GM12874 (cell line): Measurements from ENCODE around the gene ANGPT4.

Source experiments
- CTCF ChIP-seq: IDR thresholded peaks from 2 replicates; pipeline ENCODE4 v1.5.1; 2011; ENCODE audit warnings: low read depth, mild to moderate bottlenecking, control low read depth, low read length, moderate library complexity; ENCODE audit not compliant: insufficient read depth

The ANGPT4 gene

GRCh38 chr20:913306-913849 is 2.8 kb downstream of the ANGPT4 start:
- no peak for TF ChIP-seq CTCF

DNA sequence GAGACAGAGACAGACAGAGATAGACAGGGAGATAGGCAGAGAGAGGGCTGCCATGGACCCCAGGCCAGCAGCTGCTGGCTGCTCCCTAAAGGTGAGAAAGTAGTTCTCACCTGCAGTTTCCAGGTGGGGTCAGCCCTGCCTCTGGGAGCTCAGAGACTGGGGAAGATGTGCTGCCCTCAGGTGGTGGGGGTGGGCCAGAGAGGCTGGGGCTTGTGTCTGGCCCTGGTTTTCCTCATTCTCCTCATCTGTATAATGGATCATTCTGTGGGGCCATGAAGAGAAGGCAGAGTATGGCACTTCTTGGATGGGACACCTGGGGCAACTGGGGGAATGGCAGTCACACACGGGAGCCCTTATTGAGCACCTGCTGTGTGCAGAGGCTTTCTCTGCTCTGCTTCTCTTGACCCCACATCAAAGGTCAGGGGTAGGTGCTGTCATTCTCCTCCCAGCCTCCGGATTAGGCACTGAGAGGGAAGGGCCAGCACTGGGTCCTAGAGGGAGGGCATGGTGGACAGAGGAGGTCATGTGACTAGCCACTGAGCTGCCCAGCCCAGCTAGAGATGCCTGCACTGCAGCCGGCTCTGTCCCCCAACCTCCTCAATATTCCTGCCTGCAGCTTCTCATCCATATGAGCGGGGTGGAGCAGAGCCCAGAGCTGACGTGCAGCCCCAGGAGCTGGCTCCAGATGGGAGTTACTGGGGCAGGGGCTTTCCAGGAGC is 4.1 kb downstream of the ANGPT4 start:
- TF ChIP-seq CTCF = peak; percentile 12; the same call in 1 of the 2 replicates

- TF ChIP-seq CTCF = no peak
Observed at GRCh38 chr20:910870-911770, 5.0 kb downstream of the ANGPT4 start.

- TF ChIP-seq CTCF = no peak
Observed at GRCh38 chr20:910132-910869, 5.8 kb downstream of the ANGPT4 start.

DNA sequence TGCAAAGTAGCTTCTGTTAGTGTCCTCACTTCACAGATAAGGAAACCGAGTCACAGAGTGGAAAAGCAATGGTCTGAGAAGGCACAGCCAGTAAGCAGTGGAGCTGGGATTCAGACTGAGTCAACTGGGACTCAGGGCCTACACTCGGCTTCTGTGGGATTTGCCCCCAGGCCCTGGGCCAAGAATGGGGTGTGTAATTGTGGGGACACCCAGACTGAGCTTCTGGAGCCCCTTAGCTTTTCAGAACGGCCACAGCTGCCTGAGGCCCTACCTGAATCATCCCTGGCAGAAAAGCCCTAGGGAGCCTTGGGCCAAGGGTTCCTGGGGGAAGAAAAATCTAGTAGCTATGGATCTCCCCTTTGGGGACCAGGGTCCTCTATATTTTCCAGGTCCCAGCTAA is 6.5 kb downstream of the ANGPT4 start:
- no peak for TF ChIP-seq CTCF

- TF ChIP-seq CTCF = no peak
Observed at GRCh38 chr20:906703-907270, 9.3 kb downstream of the ANGPT4 start.

DNA sequence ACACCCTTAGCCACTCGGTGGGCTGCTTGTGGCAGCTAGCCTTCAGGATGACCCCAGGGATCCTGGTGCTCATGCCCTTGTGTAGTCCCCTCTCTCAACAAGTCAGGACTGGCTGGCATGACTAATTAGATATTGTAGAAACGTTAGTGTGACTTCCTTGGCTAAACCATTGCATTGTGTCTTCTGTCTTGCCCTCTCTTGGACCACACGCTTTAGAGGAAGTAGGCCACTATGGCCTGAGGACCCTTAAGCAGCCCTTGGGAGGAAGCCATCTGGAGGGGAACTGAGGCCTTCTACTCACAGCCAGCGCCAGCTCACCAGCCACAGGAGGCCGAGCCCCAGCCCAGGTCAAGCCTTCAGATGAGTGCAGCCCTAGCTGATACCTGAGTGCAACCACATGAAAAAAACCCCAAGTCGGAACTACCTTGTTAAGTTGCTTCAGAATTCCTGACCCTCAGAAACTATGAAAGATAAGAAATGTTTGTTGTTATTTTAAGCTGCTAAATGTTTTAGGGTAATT is 10.1 kb downstream of the ANGPT4 start:
- TF ChIP-seq CTCF = no peak
